DOHH2 (cell line): Measurements from ENCODE around the gene B3GALT6.

ENCODE experiments used
- EZH2phosphoT487 ChIP-seq: fragments of 200-600 bp; sonication (generic); IDR thresholded peaks from 2 replicates; pipeline ENCODE4 v1.6.1; 2017; ENCODE audit warnings: borderline replicate concordance, mild to moderate bottlenecking, antibody characterized with exemption, low read length, moderate library complexity, mixed read lengths
- TF ChIP-seq, protein P1 (sequence below): fragments of 200-600 bp; sonication (generic); IDR thresholded peaks from one replicate; pipeline ENCODE4 v1.5.1; 2014; ENCODE audit warnings: antibody characterized with exemption, mild to moderate bottlenecking, low read depth, low read length; ENCODE audit not compliant: poor library complexity, severe bottlenecking

DNA sequence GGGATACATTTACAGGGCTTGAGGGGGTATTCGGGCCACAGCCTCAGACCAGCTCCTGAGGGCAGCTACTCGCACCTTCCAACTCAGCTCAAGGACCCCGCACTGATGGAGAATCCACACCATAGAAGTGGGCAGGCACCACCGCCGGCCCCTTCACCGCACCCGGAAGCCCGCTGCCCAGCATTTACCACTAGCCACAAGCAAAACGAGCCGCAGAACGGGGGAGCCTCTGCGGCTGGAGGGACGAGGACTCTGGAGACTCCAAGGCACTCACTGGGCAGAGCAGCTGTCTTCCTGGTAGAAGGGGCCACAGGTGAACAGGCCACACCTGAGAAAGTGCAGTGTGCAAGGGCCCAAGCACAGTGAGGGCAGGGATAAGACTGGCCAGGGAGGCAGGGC, 36.2 kb downstream of the B3GALT6 start:
- TF ChIP-seq, protein P1, sequence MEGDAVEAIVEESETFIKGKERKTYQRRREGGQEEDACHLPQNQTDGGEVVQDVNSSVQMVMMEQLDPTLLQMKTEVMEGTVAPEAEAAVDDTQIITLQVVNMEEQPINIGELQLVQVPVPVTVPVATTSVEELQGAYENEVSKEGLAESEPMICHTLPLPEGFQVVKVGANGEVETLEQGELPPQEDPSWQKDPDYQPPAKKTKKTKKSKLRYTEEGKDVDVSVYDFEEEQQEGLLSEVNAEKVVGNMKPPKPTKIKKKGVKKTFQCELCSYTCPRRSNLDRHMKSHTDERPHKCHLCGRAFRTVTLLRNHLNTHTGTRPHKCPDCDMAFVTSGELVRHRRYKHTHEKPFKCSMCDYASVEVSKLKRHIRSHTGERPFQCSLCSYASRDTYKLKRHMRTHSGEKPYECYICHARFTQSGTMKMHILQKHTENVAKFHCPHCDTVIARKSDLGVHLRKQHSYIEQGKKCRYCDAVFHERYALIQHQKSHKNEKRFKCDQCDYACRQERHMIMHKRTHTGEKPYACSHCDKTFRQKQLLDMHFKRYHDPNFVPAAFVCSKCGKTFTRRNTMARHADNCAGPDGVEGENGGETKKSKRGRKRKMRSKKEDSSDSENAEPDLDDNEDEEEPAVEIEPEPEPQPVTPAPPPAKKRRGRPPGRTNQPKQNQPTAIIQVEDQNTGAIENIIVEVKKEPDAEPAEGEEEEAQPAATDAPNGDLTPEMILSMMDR, result no peak
- no peak for TF ChIP-seq EZH2phosphoT487
